Nephron progenitor cell (in vitro differentiated cells): Measurements from ENCODE around the gene IL33.
A peak's percentile ranks its signal among the peaks of the same experiment; 100 is the strongest.

Experiments used
- DNase-seq: peaks from one replicate; pipeline ENCODE4 v3.0.0; 2021
- H3K27ac Mint-ChIP-seq: 2 replicates; pipeline ENCODE4 v1.8.0; 2021; ENCODE audit warnings: mild to moderate bottlenecking, moderate library complexity, mixed read lengths
- H3K27me3 Mint-ChIP-seq: 2 replicates; pipeline ENCODE4 v1.8.0; 2021; ENCODE audit warnings: mild to moderate bottlenecking, low read depth, mixed read lengths; ENCODE audit not compliant: poor library complexity
- H3K36me3 Mint-ChIP-seq: 2 replicates; pipeline ENCODE4 v1.8.0; 2021; ENCODE audit warnings: low read depth, mixed read lengths
- H3K4me1 Mint-ChIP-seq: 2 replicates; pipeline ENCODE4 v1.8.0; 2021; ENCODE audit warnings: mixed read lengths
- H3K4me3 Mint-ChIP-seq: 2 replicates; pipeline ENCODE4 v1.8.0; 2021; ENCODE audit warnings: mild to moderate bottlenecking, moderate library complexity, mixed read lengths
- H3K9me3 Mint-ChIP-seq: 2 replicates; pipeline ENCODE4 v1.8.0; 2021; ENCODE audit warnings: mild to moderate bottlenecking, moderate library complexity, mixed read lengths
- TF ChIP-seq, protein P1 (sequence below): fragments of 200-600 bp; sonication (generic); IDR thresholded peaks from 2 replicates; pipeline ENCODE4 v1.5.0; 2021; ENCODE audit warnings: antibody characterized with exemption

IL33 gene

DNA sequence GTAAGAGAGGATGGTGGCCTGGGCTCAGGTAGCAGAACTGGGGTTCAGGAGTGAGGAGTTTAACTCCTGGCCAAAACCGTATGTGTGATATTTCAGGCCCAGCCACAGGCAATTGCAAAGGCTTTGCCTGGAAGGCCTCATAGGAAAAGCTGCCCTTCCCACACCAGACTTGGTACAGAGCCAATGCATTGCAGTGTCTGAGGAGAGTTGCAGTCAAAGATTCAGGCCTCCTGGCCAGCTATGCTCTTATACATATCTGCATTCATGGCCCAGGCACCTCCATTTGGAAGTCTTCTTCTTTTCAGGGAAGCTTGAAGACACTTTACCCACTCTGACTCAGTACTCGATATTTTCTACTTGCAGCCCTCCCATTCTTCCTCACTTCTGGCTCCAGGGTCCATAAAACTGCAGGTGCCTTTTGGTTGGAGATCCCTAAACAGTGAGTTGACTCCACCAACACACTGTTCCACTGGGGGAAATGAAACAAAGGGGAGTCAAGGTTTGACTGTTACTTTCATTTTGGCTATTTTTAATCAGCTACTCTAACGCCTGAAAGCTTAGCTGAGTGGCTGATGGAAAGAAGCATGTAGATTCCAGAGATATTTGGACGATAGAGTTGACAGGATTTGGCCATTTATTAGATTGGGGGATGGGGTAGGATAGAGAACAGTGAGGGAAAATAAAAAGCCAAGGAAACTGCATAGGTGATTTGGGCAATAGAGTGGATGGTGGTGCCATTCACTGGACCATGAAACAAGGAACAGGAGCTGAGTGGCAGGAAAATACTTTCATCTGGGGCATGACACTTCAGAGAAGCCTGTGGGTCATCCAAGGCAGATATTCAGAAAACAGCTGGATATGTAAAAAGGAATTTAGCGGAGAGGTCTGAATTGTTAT, 30.6 kb upstream of the IL33 start:
- peaks cover 8% of the 10 kb centered on the region for H3K27me3 Mint-ChIP-seq
- H3K4me3 Mint-ChIP-seq: no peak overlapping the region
- DNase-seq: no peak
- H3K36me3 Mint-ChIP-seq: peaks cover 7% of the 10 kb centered on the region
- H3K4me1 Mint-ChIP-seq: peaks cover 6% of the 10 kb centered on the region
- TF ChIP-seq, protein P1, sequence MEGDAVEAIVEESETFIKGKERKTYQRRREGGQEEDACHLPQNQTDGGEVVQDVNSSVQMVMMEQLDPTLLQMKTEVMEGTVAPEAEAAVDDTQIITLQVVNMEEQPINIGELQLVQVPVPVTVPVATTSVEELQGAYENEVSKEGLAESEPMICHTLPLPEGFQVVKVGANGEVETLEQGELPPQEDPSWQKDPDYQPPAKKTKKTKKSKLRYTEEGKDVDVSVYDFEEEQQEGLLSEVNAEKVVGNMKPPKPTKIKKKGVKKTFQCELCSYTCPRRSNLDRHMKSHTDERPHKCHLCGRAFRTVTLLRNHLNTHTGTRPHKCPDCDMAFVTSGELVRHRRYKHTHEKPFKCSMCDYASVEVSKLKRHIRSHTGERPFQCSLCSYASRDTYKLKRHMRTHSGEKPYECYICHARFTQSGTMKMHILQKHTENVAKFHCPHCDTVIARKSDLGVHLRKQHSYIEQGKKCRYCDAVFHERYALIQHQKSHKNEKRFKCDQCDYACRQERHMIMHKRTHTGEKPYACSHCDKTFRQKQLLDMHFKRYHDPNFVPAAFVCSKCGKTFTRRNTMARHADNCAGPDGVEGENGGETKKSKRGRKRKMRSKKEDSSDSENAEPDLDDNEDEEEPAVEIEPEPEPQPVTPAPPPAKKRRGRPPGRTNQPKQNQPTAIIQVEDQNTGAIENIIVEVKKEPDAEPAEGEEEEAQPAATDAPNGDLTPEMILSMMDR: no peak
- H3K9me3 Mint-ChIP-seq: peaks cover 21% of the 10 kb centered on the region
- H3K27ac Mint-ChIP-seq: no peak overlapping the region

DNA sequence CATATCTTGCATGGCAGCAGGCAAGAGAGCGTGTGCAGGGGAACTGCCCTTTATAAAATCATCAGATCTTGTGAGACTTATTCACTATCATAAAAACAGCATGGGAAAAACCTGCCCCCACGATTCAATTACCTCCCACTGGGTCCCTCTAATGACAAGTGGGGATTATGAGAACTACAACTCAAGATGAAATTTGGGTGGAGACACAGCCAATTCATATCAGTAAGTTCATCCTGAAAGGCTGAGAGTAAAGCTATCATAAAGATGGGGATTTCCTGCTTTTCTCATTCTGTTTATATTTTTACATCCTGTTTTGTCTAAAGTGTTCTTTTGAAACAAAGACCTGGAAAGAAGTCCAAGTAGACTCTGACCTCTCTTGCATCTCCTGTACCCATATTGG, 28.9 kb upstream of the IL33 start:
- Mint-ChIP-seq H3K27me3 (peaks cover 8% of the 10 kb centered on the region), H3K36me3 (peaks cover 7% of the 10 kb centered on the region)
- TF ChIP-seq, protein P1: no peak

DNA sequence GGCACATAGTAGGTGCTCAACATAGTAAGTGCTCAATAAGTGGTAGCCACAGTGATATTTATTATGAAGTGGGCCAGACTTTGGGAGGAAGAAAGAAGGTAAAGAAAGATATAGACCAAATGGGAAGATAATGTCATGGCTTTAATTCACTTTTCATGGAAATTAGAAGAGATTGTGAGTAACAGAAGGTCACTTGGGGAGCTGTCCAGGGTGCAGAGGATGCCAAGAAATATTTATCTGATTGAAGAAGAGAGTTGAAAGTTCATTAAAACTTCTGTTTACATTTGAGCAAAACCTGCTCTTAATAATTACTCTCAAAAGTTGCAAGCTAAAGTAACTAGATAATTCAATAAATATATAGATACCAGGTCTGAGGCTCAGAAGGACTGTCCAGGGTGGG, 28.3 kb upstream of the IL33 start:
- H3K4me1 Mint-ChIP-seq: peaks cover 6% of the 10 kb centered on the region
- H3K27me3 Mint-ChIP-seq: peaks cover 6% of the 10 kb centered on the region
- DNase-seq: no peak
- peaks cover 7% of the 10 kb centered on the region for H3K36me3 Mint-ChIP-seq
- peaks cover 13% of the 10 kb centered on the region for H3K9me3 Mint-ChIP-seq
- no peak overlapping the region for H3K4me3 Mint-ChIP-seq
- H3K27ac Mint-ChIP-seq: no peak overlapping the region
- TF ChIP-seq, protein P1: no peak

More for the DNA sequence above, 28.9 kb upstream of the IL33 start:
- peaks cover 6% of the 10 kb centered on the region for H3K4me1 Mint-ChIP-seq
- H3K9me3 Mint-ChIP-seq: peaks cover 19% of the 10 kb centered on the region
- no peak for DNase-seq
- H3K4me3 Mint-ChIP-seq: no peak overlapping the region
- no peak overlapping the region for H3K27ac Mint-ChIP-seq

DNA sequence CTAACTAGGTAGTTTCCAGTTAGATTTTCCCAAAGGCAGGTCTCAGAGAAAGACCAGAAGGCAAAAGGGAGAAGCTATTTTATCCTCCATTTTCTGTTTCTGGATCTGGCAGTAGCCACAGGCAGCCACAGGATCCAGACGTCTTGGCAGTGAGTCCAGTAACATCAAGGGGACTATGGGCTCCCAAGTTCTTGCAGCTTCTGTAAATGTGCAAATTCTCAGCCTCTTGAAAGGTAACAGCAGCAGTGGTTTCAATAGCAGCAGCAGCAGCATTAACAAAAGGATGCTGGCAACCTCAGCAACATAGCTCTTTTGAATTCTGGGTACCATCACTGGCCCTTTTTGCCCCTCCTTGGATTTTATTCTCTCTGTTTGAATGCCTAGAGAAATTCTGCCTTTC, 27.1 kb upstream of the IL33 start:
- Mint-ChIP-seq H3K4me3 (no peak overlapping the region), H3K27ac (no peak overlapping the region)
- no peak for DNase-seq

DNA sequence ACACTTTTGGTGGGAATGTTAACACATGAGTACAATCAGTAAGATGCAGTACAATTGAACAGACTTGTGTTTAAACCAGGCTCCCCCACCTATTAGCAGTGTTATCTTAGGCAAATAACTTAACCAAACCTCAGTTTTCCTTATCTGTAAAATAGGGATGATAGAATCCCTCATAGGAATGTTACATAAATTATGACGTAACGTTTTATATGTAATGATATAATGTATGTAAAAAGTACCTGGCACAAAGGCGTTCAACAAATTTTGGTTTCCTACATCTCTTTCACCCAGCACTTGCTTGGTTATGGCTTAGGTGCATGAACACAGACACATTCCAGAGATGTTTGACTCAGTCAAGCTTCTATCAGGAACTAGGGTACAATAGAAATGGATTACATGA, 26.7 kb upstream of the IL33 start:
- H3K4me1 Mint-ChIP-seq: no peaks in the 10 kb centered on the region
- TF ChIP-seq, protein P1: no peak
- H3K9me3 Mint-ChIP-seq: peaks cover under 1% of the 10 kb centered on the region
- H3K36me3 Mint-ChIP-seq: no peaks in the 10 kb centered on the region
- DNase-seq: no peak
- H3K4me3 Mint-ChIP-seq: no peak overlapping the region
- peaks cover 6% of the 10 kb centered on the region for H3K27me3 Mint-ChIP-seq
- H3K27ac Mint-ChIP-seq: no peak overlapping the region

More for the DNA sequence above, 27.1 kb upstream of the IL33 start:
- Mint-ChIP-seq H3K36me3 (peaks cover under 1% of the 10 kb centered on the region), H3K27me3 (peaks cover 6% of the 10 kb centered on the region), H3K9me3 (peaks cover 5% of the 10 kb centered on the region), H3K4me1 (no peaks in the 10 kb centered on the region)
- TF ChIP-seq, protein P1: no peak

DNA sequence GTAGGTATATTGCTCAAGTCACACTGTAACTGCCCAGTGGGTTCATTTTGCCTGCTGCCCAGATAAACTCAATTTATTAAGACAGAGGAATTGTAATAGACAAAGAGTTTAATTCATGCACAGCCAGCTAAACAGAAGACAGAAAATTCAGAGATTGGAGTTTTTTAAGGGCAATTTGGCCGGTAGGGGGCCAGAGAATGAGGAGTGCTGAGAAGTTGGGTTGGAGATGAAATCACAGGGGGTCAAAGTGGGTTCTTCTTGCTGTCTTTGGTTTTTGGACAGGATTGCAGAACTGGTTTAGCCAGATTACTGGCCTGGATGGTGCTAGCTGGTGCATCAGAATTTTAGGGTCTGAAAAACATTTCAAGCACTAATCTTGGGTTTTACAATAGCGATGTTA, 20.7 kb upstream of the IL33 start:
- Mint-ChIP-seq H3K4me3 (no peak overlapping the region), H3K27ac (no peak overlapping the region), H3K4me1 (no peaks in the 10 kb centered on the region), H3K9me3 (no peaks in the 10 kb centered on the region), H3K36me3 (no peaks in the 10 kb centered on the region), H3K27me3 (no peaks in the 10 kb centered on the region)
- TF ChIP-seq, protein P1: peak; percentile 14
- peak; percentile 6 for DNase-seq
